Transverse colon (tissue), 4 donors: ENCODE data around the gene THRA.

Source experiments
- CTCF ChIP-seq, 5 experiments: fragments of 200-600 bp in 3 of 5; fragments of 450-650 bp in 2 of 5; sonication (generic) in 3 of 5; IDR thresholded peaks; 1 replicate in 2 of 5; 2 replicates in 3 of 5; pipeline ENCODE4 v1.5.1; 2016 to 2017; ENCODE audit warnings: antibody characterized with exemption in 5 of 5, inconsistent platforms in 3 of 5, mild to moderate bottlenecking in 2 of 5, moderate library complexity in 1 of 5
- POLR2A ChIP-seq: fragments of 450-650 bp; IDR thresholded peaks from one replicate; pipeline ENCODE4 v1.6.1; 2016; ENCODE audit warnings: antibody characterized with exemption, mild to moderate bottlenecking, moderate library complexity
- POLR2AphosphoS5 ChIP-seq, 3 donors: sonication (generic); formaldehyde crosslinking; IDR thresholded peaks; one replicate each; pipeline ENCODE4 v1.6.1; 2016; ENCODE audit warnings: antibody characterized with exemption in 3 of 3

GRCh38 chr17:40106760-40107521 lies 44.2 kb downstream of the THRA start:
- no peak for TF ChIP-seq POLR2AphosphoS5 (IDR thresholded peaks at IDR 0.05)
- TF ChIP-seq POLR2A: no peak
- TF ChIP-seq CTCF (IDR thresholded peaks at IDR 0.05): no peak
